Stimulated activated naive B cell treated with anti-CD40 and anti-IgM and Interleukin-4, amounts not matched to agents 10 μg/mL and 1 μg/mL and 100 μg/mL, for 72 hours (primary cell): ENCODE measurements around the gene MS4A3.
A peak's percentile ranks its signal among the peaks of the same experiment; 100 is the strongest.
"Not testable (repeated sequence)": the region's sequence is repeated elsewhere in the genome, so short reads cannot be mapped to it uniquely, and the experiment has no call there.

Experiments
- ATAC-seq, 2 donors: fragments of 150-1000 bp; cut with Tn5 transposase; replicated peaks; 2 replicates each; pipeline ENCODE4 v1.10.0; 2021; ENCODE audit warnings: moderate library complexity in 1 of 2
- DNase-seq: peaks from one replicate; pipeline ENCODE4 v3.0.0; 2021
- H3K27ac Mint-ChIP-seq: one replicate; pipeline ENCODE4 v1.8.0; 2022; ENCODE audit warnings: mild to moderate bottlenecking, mixed read lengths
- H3K27me3 Mint-ChIP-seq, 2 donors: one replicate each; pipeline ENCODE4 v1.8.0; 2022; ENCODE audit warnings: mixed read lengths in 2 of 2
- H3K36me3 Mint-ChIP-seq, 2 donors: one replicate each; pipeline ENCODE4 v1.8.0; 2022; ENCODE audit warnings: mixed read lengths in 2 of 2, mild to moderate bottlenecking in 1 of 2
- H3K4me1 Mint-ChIP-seq, 2 donors: one replicate each; pipeline ENCODE4 v1.8.0; 2022; ENCODE audit warnings: mixed read lengths in 2 of 2, mild to moderate bottlenecking in 1 of 2
- H3K4me3 Mint-ChIP-seq, 2 donors: one replicate each; pipeline ENCODE4 v1.8.0; 2022; ENCODE audit warnings: mild to moderate bottlenecking in 2 of 2, mixed read lengths in 2 of 2, moderate library complexity in 1 of 2
- H3K9me3 Mint-ChIP-seq, 2 donors: one replicate each; pipeline ENCODE4 v1.8.0; 2022; ENCODE audit warnings: mixed read lengths in 2 of 2, mild to moderate bottlenecking in 1 of 2

The MS4A3 gene

GRCh38 chr11:60077216-60077817 lies 20.9 kb downstream of the MS4A3 start:
- Mint-ChIP-seq H3K27ac (no peak overlapping the region), H3K27me3 (peaks cover 5 to 6% of the 10 kb centered on the region in 2 donors), H3K36me3 (peaks cover 0 to 2% of the 10 kb centered on the region in 2 donors), H3K4me3 (no peak overlapping the region), H3K4me1 (no peaks in the 10 kb centered on the region), H3K9me3 (peaks cover 8 to 17% of the 10 kb centered on the region in 2 donors)
- ATAC-seq = no peak
- no peak for DNase-seq

DNA sequence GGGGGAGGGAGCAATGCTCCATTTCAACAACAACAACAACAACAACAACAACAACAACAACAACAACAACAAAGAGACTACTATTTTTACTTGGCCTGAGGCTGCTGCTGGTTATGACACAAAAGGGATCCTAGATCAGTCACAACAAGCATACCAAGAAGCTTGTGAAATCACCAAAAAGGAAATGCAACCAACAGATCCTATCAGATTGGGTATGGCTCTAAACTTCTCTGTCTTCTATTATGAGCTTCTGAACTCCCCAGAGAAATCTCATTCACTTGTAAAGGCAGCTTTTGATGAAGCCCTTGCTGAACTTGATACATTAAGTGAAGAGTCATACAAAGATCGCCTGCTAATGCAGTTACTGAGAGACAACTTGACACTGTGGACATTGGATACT lies 21.5 kb downstream of the MS4A3 start:
- peaks cover 8 to 17% of the 10 kb centered on the region in 2 donors for H3K9me3 Mint-ChIP-seq
- peaks cover 0 to 2% of the 10 kb centered on the region in 2 donors for H3K36me3 Mint-ChIP-seq
- ATAC-seq (no peak), DNase-seq (no peak)
- no peak overlapping the region for H3K4me3 Mint-ChIP-seq
- H3K27ac Mint-ChIP-seq = no peak overlapping the region
- no peaks in the 10 kb centered on the region for H3K4me1 Mint-ChIP-seq
- peaks cover 5 to 6% of the 10 kb centered on the region in 2 donors for H3K27me3 Mint-ChIP-seq

DNA sequence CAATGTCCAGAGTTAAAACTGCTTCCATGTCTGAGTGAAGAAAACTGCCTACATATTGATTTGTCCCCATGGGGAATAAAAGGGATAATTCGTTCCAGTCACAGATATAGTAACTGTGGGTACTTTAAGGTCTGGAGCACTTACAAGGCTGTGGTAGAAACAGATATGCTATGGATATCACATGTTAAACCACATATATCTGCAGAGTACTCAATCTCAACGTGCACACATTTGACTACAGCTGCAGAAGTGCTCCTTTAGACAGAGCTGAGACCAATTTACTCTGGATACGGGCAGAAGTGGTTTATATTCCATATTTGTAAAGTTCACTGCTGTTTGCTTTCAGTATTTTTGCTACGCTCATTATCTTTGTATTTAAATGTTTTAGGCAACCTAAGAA lies 22.3 kb downstream of the MS4A3 start:
- Mint-ChIP-seq H3K27me3 (peaks cover under 1 to 5% of the 10 kb centered on the region in 2 donors), H3K9me3 (peaks cover 8 to 17% of the 10 kb centered on the region in 2 donors), H3K27ac (no peak overlapping the region), H3K4me3 (no peak overlapping the region), H3K36me3 (peaks cover 0 to 2% of the 10 kb centered on the region in 2 donors), H3K4me1 (no peaks in the 10 kb centered on the region)
- DNase-seq = no peak
- no peak for ATAC-seq

DNA sequence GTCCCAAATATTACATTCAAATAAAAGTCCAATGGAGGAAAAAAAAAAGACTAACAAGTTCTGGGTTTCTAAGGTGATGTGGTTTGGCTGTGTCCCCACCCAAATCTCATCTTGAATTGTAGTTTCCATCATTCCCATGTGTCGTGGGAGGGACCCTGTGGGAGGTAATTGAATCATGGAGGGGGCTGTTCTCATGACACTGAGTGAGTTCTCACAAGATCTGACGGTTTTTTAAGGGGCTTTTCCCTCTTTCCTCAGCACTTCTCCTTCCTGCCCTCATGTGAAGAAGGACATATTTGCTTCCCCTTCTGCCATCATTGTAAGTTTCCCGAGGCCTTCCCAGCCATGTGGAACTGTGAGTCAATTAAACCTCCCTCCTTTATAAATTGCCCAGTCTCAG lies 24.1 kb downstream of the MS4A3 start:
- H3K4me1 Mint-ChIP-seq = no peaks in the 10 kb centered on the region
- ATAC-seq (no peak), DNase-seq (no peak)
- peaks cover 15 to 17% of the 10 kb centered on the region in 2 donors for H3K27me3 Mint-ChIP-seq
- H3K36me3 Mint-ChIP-seq = peaks cover 0 to 2% of the 10 kb centered on the region in 2 donors
- H3K9me3 Mint-ChIP-seq = peaks cover 8 to 17% of the 10 kb centered on the region in 2 donors
- H3K4me3 Mint-ChIP-seq = no peak overlapping the region
- H3K27ac Mint-ChIP-seq = no peak overlapping the region

- ATAC-seq = no peak
- Mint-ChIP-seq H3K27ac (no peak overlapping the region), H3K36me3 (peaks cover 0 to 2% of the 10 kb centered on the region in 2 donors), H3K9me3 (peaks cover 2 to 4% of the 10 kb centered on the region in 2 donors), H3K4me1 (no peaks in the 10 kb centered on the region), H3K27me3 (peaks cover 24 to 28% of the 10 kb centered on the region in 2 donors), H3K4me3 (no peak overlapping the region)
- DNase-seq = no peak
Measured at GRCh38 chr11:60084631-60085273, 28.3 kb downstream of the MS4A3 start.

GRCh38 chr11:60085909-60086308 lies 29.4 kb downstream of the MS4A3 start:
- DNase-seq = no peak
- no peaks in the 10 kb centered on the region for H3K9me3 Mint-ChIP-seq
- ATAC-seq = no peak
- peaks cover 24 to 25% of the 10 kb centered on the region in 2 donors for H3K27me3 Mint-ChIP-seq
- peak overlapping the region; percentile 28 for H3K27ac Mint-ChIP-seq
- H3K4me3 Mint-ChIP-seq = no peak overlapping the region
- H3K36me3 Mint-ChIP-seq = no peaks in the 10 kb centered on the region
- no peaks in the 10 kb centered on the region for H3K4me1 Mint-ChIP-seq

DNA sequence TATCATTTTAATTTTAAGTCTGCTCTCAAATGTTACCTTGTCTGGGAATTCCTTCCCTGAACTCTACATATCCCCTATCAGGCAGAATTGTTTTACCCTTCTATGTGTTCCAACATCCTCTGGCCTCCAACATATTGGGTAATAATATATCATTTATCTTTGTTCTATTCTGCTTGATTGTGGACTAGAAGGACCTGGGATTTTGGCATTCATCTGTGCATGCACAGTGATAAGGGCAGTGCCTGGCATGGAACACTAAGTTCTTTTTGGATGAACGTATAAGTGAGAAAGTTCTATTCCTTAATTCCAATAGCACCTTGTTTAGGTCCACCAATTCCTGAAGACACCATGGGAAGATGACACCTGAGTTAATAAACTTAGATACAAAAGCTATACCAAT lies 30.8 kb downstream of the MS4A3 start:
- no peaks in the 10 kb centered on the region for H3K4me1 Mint-ChIP-seq

GRCh38 chr11:60088364-60088763 lies 31.9 kb downstream of the MS4A3 start, which contains the start of gene MS4A2:
Gene MS4A2 (plus strand): TSS chr11:60088664. CDS start chr11:60088766, 102 bp downstream.
- H3K27me3 Mint-ChIP-seq = peaks cover 24 to 25% of the 10 kb centered on the region in 2 donors
- H3K4me1 Mint-ChIP-seq = no peaks in the 10 kb centered on the region
- DNase-seq (no peak), ATAC-seq (no peak)
- no peak within 1 kb of the TSS for H3K4me3 Mint-ChIP-seq
- no peak within 1 kb of the TSS for H3K27ac Mint-ChIP-seq
- no peaks in the 10 kb centered on the region for H3K36me3 Mint-ChIP-seq
- H3K9me3 Mint-ChIP-seq = no peaks in the 10 kb centered on the region

More for the DNA sequence above, 30.8 kb downstream of the MS4A3 start:
- no peak for ATAC-seq
- H3K27ac Mint-ChIP-seq = no peak overlapping the region
- H3K4me3 Mint-ChIP-seq = no peak overlapping the region
- H3K9me3 Mint-ChIP-seq = no peaks in the 10 kb centered on the region
- H3K27me3 Mint-ChIP-seq = peaks cover 24 to 25% of the 10 kb centered on the region in 2 donors
- H3K36me3 Mint-ChIP-seq = no peaks in the 10 kb centered on the region
- DNase-seq = no peak

DNA sequence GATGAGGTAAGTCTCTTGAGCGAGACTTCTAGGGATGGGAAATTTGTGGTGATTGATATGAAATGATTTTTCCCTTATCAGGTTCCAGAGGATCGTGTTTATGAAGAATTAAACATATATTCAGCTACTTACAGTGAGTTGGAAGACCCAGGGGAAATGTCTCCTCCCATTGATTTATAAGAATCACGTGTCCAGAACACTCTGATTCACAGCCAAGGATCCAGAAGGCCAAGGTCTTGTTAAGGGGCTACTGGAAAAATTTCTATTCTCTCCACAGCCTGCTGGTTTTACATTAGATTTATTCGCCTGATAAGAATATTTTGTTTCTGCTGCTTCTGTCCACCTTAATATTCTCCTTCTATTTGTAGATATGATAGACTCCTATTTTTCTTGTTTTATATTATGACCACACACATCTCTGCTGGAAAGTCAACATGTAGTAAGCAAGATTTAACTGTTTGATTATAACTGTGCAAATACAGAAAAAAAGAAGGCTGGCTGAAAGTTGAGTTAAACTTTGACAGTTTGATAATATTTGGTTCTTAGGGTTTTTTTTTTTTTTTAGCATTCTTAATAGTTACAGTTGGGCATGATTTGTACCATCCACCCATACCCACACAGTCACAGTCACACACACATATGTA lies 39.1 kb downstream of the MS4A3 start:
- H3K4me3 Mint-ChIP-seq = no peak overlapping the region
- H3K4me1 Mint-ChIP-seq = peaks cover 0 to 2% of the 10 kb centered on the region in 2 donors
- peaks cover 4 to 5% of the 10 kb centered on the region in 2 donors for H3K27me3 Mint-ChIP-seq
- no peaks in the 10 kb centered on the region for H3K36me3 Mint-ChIP-seq
- H3K9me3 Mint-ChIP-seq = no peaks in the 10 kb centered on the region
- no peak overlapping the region for H3K27ac Mint-ChIP-seq
- ATAC-seq (no peak), DNase-seq (no peak)

DNA sequence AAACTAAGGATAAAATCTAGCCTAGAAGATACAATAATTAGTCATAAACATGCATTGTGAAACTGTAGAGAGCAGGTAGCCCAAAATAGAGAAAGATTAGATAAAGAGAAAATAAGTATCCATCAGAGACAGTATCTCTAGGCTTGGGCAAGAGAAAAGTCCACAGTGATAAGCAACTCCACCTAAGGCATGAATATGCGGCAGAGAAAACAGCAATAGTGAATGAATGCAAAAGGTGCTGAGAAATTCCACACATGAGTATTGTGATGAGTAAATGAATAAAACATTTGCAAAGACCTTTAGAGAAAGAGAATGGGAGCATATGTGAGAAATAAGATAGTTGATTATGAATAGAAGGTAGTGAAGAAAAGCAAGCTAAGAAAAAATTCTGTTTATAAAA lies 40.7 kb downstream of the MS4A3 start:
- Mint-ChIP-seq H3K4me3 (no peak overlapping the region), H3K36me3 (no peaks in the 10 kb centered on the region), H3K27ac (no peak overlapping the region), H3K27me3 (peaks cover 4 to 5% of the 10 kb centered on the region in 2 donors), H3K4me1 (peaks cover 2 to 14% of the 10 kb centered on the region in 2 donors), H3K9me3 (no peaks in the 10 kb centered on the region)
- no peak for DNase-seq
- no peak for ATAC-seq

DNA sequence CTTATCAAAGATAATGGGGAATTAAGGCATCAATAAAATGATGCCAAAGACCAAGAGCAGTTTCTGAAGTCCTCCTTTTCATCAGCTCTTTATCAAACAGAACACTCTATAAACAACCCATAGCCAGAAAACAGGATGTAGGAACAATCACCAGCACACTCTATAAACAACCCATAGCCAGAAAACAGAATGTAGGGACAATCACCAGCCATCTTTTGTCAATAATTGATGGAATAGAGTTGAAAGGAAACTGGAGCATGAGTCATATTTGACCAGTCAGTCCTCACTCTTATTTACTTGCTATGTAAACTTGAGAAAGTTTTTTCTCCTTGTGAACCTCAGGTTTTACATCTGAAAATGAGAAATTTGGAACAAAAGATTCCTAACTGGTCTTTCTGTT lies 42.0 kb downstream of the MS4A3 start:
- ATAC-seq (no peak), DNase-seq (no peak)
- Mint-ChIP-seq H3K36me3 (no peaks in the 10 kb centered on the region), H3K4me3 (no peak overlapping the region), H3K27me3 (peaks cover 4 to 5% of the 10 kb centered on the region in 2 donors), H3K9me3 (no peaks in the 10 kb centered on the region), H3K27ac (no peak overlapping the region), H3K4me1 (peaks cover 2 to 14% of the 10 kb centered on the region in 2 donors)

DNA sequence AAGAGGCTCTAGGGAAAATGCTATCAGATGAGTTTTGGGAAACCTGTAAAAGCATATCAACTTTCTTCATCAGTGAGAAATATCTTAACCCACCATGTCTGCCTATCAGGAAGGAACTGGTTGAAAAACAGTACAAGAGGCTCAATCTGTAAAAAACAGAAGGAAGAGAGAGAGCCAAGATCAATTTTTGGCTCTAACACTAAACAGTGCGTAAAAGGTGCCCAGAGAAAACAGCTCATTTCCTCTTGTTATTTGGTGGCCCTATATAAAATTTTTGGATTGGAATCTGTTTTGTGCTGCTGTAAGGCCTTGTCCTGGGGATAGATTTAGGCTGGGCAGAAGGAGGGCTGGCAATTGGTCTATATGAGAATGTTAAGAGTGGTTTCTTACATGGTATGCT lies 44.1 kb downstream of the MS4A3 start:
- H3K9me3 Mint-ChIP-seq = no peaks in the 10 kb centered on the region
- H3K4me1 Mint-ChIP-seq = peaks cover 2 to 14% of the 10 kb centered on the region in 2 donors
- no peak overlapping the region for H3K27ac Mint-ChIP-seq
- no peaks in the 10 kb centered on the region for H3K36me3 Mint-ChIP-seq
- DNase-seq = no peak
- no peak for ATAC-seq
- H3K27me3 Mint-ChIP-seq = peaks cover 0 to 4% of the 10 kb centered on the region in 2 donors
- no peak overlapping the region for H3K4me3 Mint-ChIP-seq

GRCh38 chr11:60101368-60101767 lies 44.9 kb downstream of the MS4A3 start:
- not testable (repeated sequence) for H3K27ac Mint-ChIP-seq, H3K36me3 Mint-ChIP-seq, H3K27me3 Mint-ChIP-seq, DNase-seq, ATAC-seq, H3K9me3 Mint-ChIP-seq
- H3K4me3 Mint-ChIP-seq = peak overlapping the region; percentile 25 to 42
- H3K4me1 Mint-ChIP-seq = peaks cover 2 to 14% of the 10 kb centered on the region in 2 donors

GRCh38 chr11:60104471-60105115 lies 48.1 kb downstream of the MS4A3 start:
- not testable (repeated sequence) for ATAC-seq

More at GRCh38 chr11:60104471-60105115, 48.1 kb downstream of the MS4A3 start:
- H3K4me1 Mint-ChIP-seq = peaks cover 0 to 14% of the 10 kb centered on the region in 2 donors
- not testable (repeated sequence) for H3K9me3 Mint-ChIP-seq, H3K36me3 Mint-ChIP-seq, H3K4me3 Mint-ChIP-seq, DNase-seq, H3K27ac Mint-ChIP-seq, H3K27me3 Mint-ChIP-seq
